ENCODE data around the gene CRAMP1. TPM values are rescaled to one million over a fixed set of nuclear protein-coding genes. Genes with fewer than 3 reads are reported as not detected.

CRAMP1 gene
- total and polyA plus RNA-seq, 10 donors, result 3.0 to 32.4 (median 17.2) TPM

DNA sequence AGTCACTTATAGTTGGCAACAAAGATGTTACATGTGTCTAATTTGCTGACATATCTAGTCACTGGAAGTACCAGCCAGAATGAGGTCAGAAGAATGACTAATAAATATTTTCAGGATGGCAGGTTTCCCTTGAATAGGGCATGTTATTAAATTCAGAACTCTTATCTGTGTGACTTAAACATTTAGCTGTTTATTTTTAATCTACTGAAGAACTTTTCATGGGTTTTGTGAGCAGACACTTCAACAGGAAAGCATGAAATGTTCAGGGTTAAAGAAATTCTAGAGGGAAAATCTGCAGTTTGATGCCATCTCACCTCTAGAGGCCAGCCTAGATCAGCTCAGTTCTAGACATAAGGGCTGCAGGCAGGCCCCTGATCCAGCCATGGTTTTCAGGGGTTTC lies 79.1 kb downstream of the CRAMP1 start:
- TF ChIP-seq POLR2A (IDR thresholded peaks at IDR 0.05) (no peak), POLR2AphosphoS5 (IDR thresholded peaks at IDR 0.05) (no peak)
- TF ChIP-seq, protein P1, sequence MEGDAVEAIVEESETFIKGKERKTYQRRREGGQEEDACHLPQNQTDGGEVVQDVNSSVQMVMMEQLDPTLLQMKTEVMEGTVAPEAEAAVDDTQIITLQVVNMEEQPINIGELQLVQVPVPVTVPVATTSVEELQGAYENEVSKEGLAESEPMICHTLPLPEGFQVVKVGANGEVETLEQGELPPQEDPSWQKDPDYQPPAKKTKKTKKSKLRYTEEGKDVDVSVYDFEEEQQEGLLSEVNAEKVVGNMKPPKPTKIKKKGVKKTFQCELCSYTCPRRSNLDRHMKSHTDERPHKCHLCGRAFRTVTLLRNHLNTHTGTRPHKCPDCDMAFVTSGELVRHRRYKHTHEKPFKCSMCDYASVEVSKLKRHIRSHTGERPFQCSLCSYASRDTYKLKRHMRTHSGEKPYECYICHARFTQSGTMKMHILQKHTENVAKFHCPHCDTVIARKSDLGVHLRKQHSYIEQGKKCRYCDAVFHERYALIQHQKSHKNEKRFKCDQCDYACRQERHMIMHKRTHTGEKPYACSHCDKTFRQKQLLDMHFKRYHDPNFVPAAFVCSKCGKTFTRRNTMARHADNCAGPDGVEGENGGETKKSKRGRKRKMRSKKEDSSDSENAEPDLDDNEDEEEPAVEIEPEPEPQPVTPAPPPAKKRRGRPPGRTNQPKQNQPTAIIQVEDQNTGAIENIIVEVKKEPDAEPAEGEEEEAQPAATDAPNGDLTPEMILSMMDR (IDR thresholded peaks at IDR 0.05 in 8 of 11, conservative IDR thresholded peaks at IDR 0.05 in 3 of 11), result no peak
- no peak for DNase-seq
- H3K36me3 ChIP-seq, result peaks cover 7 to 100% (median 71%) of the 10 kb centered on the region in 6 donors

DNA sequence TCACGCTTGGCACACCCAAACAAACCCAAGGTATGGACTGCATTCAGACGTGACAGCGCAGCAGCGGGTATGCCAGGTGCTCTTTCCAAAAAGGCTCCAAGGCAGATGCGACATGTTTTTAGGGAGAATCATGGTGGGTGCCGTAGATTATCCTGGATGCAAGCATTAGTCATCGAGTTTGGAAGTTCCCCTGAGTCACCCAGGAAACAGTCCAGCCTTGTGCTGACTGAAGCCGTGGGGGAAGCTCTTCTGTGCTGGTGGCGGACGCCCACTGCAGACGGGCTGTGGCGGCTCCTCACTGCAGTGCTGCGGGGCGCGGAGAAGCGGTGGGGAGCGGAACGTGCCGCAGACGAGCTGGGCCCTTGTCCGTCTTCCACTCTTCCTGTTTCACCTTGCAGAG lies 79.8 kb downstream of the CRAMP1 start:
- DNase-seq, result no peak
- 92 to 97% (median 93%) methylated on average over 18 to 21 of the region's 21 CpGs for WGBS, 5 donors
- Histone ChIP-seq H3K36me3 (peaks cover 7 to 100% (median 68%) of the 10 kb centered on the region in 6 donors), H3K27me3 (replicated peaks in 1 of 7) (no peaks in the 10 kb centered on the region), H3K4me1 (no peaks in the 10 kb centered on the region), H3K9me3 (no peaks in the 10 kb centered on the region), H3K4me3 (no peak overlapping the region), H3K27ac (no peak overlapping the region)
- intact Hi-C loops (cut with DNase I; ENCODE audit: low total_unique reads), result no loop called here
- TF ChIP-seq POLR2A (IDR thresholded peaks at IDR 0.05) (no peak), POLR2AphosphoS5 (IDR thresholded peaks at IDR 0.05) (peak in 1 of 3 donors; percentile 30)
- TF ChIP-seq, protein P1 (IDR thresholded peaks at IDR 0.05 in 8 of 11, conservative IDR thresholded peaks at IDR 0.05 in 3 of 11), result no peak

More for the DNA sequence above, 79.1 kb downstream of the CRAMP1 start:
- H3K4me1 ChIP-seq, result no peaks in the 10 kb centered on the region
- no peaks in the 10 kb centered on the region for H3K27me3 ChIP-seq (replicated peaks in 1 of 7)
- H3K4me3 ChIP-seq, result no peak overlapping the region
- H3K9me3 ChIP-seq, result no peaks in the 10 kb centered on the region
- intact Hi-C loops (cut with DNase I; ENCODE audit: low total_unique reads), result no loop called here
- H3K27ac ChIP-seq, result no peak overlapping the region

DNA sequence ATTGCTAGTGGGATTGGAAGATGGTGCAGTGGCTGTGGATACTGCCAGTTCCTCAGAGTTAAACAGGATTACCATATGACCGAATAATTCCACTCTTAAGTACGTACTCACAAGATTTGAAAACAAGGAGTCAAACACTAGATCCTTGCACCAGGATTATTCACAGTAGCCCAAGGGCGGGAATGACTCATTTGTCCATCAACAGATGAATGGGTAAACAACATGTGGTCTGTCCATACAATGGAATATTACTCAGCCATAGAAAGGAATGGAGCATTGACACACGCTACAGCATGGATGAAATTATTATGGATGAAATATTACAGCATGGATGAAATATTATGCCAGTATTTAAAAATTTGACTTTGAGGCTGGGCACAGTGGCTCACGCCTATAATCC lies 84.7 kb downstream of the CRAMP1 start:
- no peak overlapping the region for H3K27ac ChIP-seq
- WGBS, 5 donors, result 96 to 99% (median 97%) methylated on average over 5 of the region's 5 CpGs
- no peak for DNase-seq
- H3K4me1 ChIP-seq, result no peaks in the 10 kb centered on the region
- no peak overlapping the region for H3K4me3 ChIP-seq
- peaks cover 2 to 100% (median 66%) of the 10 kb centered on the region in 6 donors for H3K36me3 ChIP-seq
- TF ChIP-seq POLR2AphosphoS5 (IDR thresholded peaks at IDR 0.05) (no peak), POLR2A (IDR thresholded peaks at IDR 0.05) (no peak)
- TF ChIP-seq, protein P1 (IDR thresholded peaks at IDR 0.05 in 8 of 11, conservative IDR thresholded peaks at IDR 0.05 in 3 of 11), result no peak
- H3K27me3 ChIP-seq (replicated peaks in 1 of 7), result no peaks in the 10 kb centered on the region
- no peaks in the 10 kb centered on the region for H3K9me3 ChIP-seq
- intact Hi-C loops (cut with DNase I; ENCODE audit: low total_unique reads), result no loop called here

DNA sequence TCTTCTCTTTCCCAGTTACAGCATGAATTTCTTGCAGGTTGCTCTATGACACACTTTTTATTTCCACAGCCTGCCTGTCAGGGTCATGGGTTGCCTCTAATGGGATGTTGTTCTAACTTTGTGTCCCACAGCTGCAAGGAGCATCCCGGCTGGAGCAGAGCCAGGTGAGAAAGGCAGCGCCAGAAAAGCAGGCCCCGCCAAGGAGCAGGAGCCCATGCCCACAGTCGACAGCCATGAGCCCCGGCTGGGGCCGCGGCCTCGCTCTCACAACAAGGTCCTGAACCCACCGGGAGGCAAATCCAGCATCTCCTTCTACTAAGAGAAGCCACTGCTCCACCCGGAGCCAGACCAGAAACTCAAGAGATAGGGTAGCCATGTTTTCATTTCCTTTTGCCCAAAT lies 86.5 kb downstream of the CRAMP1 start:
- H3K4me1 ChIP-seq, result no peaks in the 10 kb centered on the region
- no peak for TF ChIP-seq POLR2A (IDR thresholded peaks at IDR 0.05)
- H3K9me3 ChIP-seq, result no peaks in the 10 kb centered on the region
- intact Hi-C loops (cut with DNase I; ENCODE audit: low total_unique reads), result no loop called here
- DNase-seq, result peak; percentile 60
- H3K36me3 ChIP-seq, result peaks cover 0 to 90% (median 54%) of the 10 kb centered on the region in 6 donors
- H3K4me3 ChIP-seq, result no peak overlapping the region
- H3K27ac ChIP-seq, result no peak overlapping the region
- WGBS, 5 donors, result 94 to 97% (median 96%) methylated on average over 8 to 10 of the region's 10 CpGs
- no peaks in the 10 kb centered on the region for H3K27me3 ChIP-seq (replicated peaks in 1 of 7)

DNA sequence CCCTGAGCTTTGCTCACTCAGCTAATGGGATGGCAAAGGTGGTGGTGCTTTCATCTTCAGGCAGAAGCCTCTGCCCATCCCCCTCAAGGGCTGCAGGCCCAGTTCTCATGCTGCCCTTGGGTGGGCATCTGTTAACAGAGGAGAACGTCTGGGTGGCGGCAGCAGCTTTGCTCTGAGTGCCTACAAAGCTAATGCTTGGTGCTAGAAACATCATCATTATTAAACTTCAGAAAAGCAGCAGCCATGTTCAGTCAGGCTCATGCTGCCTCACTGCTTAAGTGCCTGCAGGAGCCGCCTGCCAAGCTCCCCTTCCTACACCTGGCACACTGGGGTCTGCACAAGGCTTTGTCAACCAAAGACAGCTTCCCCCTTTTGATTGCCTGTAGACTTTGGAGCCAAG lies 88.1 kb downstream of the CRAMP1 start:
- intact Hi-C loops (cut with DNase I; ENCODE audit: low total_unique reads), result no loop called here
- no peaks in the 10 kb centered on the region for H3K9me3 ChIP-seq
- no peak overlapping the region for H3K4me3 ChIP-seq
- peaks cover 0 to 75% (median 46%) of the 10 kb centered on the region in 6 donors for H3K36me3 ChIP-seq
- H3K4me1 ChIP-seq, result peaks cover 3 to 11% (median 6%) of the 10 kb centered on the region in 6 donors
- H3K27me3 ChIP-seq (replicated peaks in 1 of 7), result no peaks in the 10 kb centered on the region
- peak; percentile 57 for DNase-seq
- H3K27ac ChIP-seq, result no peak overlapping the region
- WGBS, 5 donors, result 92 to 100% (median 94%) methylated on average over 2 to 3 of the region's 3 CpGs
- TF ChIP-seq POLR2AphosphoS5 (IDR thresholded peaks at IDR 0.05), result no peak
